ENCODE measurements around the gene FOCAD. TPM values are rescaled to one million over a fixed set of nuclear protein-coding genes. Genes with fewer than 3 reads are reported as not detected.

Gene FOCAD
- total RNA-seq, 2 donors from 2014 or later = 26.3 to 26.8 TPM

DNA sequence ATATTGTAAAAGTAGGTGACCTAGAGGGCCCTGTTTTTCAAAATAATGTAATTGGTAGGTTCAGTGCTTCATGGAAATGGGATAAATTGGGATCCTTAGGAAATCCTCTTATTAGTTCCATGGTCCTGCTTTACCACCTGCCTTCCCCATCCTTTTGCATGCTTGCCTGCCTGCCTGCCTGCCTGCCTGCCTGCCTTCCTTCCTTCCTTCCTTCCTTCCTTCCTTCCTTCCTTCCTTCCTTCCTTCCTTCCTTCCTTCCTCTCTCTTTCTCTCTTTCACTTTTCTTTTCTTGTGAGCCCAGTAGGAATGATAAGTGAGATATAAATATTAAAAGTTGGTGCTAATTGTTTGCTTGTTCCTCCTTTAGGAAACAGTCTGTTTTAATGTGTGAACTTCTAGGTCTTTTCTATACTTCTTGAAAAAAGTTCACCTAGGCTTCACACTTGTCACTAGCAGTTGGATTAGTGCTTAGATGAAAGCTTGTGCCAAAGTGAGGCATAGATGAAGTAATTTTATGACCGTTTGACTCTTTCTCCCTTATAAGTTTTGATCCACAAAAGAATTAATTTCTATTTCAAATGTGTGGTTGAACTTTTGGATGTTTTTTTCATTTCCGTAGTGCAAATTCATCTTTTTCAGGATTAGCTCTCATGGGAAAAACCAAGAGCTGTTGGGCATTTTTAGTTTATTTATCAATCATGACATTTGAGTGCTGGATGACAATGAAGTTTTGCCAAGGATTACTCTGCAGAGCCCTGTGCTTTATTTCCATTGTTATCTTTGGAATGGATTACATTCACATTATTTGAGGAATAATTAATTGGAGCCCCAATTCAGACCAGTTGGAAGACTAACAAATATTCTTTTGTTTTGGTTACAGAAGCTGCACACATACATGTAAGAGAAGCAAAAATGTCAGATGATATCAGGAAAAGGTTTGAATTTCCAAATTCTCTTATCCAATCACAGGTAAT, 30.7 kb downstream of the FOCAD start:
- intact Hi-C loops (cut with DNase I) = no loop called here

DNA sequence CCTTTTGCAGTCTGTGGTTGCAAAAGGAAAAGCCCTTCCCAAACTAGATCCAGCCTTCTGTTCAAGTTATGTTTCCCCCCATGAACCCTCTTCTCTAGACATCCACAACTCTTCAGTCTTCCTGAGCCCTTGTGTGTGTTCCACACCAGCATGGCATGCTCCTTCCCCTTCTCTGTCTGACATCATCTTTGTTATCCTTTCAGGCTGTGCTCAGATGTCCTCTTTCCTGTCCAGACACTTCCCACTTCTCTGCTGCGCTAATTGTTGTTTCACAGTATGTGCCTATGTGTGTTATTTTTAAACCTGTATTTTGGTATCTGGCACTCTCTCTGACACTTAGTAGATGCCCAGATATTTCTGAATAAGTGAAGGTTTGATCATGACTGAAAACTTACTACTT, 38.2 kb downstream of the FOCAD start:
- intact Hi-C loops (cut with DNase I) = no loop called here
- DNase-seq (ENCODE audit: low spot score) = no peak

More for the DNA sequence above, 30.7 kb downstream of the FOCAD start:
- no peak for DNase-seq (ENCODE audit: low spot score)

DNA sequence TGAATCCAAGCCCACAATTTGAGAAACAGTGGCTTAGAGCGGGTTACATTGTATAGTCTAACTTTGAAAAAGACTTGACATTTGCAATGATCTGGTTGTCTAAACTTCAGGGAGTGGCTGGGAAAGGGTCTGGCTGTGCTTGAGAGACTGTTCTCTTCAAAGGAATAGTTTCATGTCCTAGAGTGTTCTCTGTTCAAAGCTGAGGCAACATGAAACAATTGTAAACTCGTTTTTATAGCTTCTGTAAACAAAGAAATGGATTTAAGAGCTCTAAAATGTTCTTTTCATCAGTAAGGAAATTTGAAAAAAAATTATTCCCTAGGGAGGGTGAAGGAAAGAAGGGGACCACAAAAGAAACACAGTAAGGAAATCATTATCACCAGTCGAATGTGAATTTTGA, 41.6 kb downstream of the FOCAD start:
- intact Hi-C loops (cut with DNase I) = no loop called here

DNA sequence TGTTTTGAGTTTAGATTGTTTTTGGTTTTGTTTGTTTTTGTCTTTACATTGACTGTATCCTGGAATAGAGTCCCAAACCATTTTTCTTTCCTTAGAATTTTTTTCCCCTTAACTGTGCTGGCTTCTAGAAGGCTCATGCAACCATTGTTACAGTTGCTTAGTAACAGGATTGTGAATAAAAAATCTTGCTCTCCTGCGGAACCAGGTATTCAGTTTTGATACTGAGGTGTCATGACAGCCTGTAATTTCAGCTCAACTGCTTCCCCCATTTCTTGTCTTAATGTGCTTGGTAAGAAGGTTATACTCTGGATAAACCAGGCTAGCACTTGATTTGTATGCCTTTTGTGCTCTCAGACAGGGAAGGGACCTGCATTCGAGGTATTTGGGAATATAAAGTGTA, 42.1 kb downstream of the FOCAD start:
- intact Hi-C loops (cut with DNase I) = no loop called here
- DNase-seq (ENCODE audit: low spot score) = no peak

More for the DNA sequence above, 41.6 kb downstream of the FOCAD start:
- no peak for DNase-seq (ENCODE audit: low spot score)

DNA sequence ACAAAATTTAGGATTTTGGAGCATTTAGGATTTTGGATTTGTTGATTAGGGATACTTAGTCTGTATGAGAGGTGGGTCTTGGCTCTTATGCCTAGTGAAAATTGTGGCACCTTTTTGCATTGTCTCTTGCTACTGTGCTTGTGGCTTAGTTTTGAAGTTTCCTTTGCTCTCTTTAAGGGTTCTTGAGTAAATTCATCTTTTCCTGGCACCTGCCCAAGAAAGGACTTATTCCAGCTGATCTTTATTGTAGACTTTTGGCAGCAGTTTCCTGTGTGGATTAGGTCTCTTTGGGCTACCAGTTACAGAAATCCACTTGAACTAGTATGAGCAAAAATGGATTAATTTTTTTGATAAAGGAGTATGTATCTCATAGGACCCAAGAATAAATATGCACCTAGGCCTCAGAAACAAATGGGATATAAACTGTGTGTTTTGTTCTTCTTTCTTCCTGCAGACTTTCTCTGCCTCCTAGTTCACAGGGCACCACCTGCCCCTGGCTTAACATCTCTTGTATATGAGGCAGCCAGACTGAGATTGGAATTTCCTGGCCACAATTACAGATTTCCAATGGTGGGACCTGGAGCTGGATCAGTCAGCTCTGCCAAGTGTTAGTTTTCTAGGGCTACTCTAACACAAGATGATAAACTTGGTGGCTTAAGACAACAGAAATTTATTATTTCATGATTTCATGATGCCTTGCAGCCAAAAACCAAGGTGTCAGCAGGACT, 44.6 kb downstream of the FOCAD start:
- no peak for DNase-seq (ENCODE audit: low spot score)
- intact Hi-C loops (cut with DNase I) = no loop called here

DNA sequence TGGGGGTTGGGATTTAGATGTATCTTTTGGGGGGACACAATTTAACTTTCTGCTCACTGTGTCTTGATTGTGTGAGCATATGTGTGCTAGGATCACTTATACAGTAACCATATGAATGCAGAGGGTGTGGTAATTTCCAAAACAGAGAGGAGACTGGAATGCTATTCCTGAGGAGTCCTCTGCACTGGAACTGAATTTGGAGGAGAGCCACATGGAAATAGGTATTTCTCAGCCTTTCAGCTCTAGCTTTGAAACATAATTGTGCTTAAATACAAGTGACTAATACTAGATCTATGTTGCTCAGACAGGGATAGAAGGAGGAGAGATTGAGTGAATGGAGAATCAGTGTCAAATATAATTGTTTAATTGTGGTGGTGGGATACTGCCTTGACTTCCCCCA, 45.5 kb downstream of the FOCAD start:
- DNase-seq (ENCODE audit: low spot score) = no peak
- intact Hi-C loops (cut with DNase I) = no loop called here

DNA sequence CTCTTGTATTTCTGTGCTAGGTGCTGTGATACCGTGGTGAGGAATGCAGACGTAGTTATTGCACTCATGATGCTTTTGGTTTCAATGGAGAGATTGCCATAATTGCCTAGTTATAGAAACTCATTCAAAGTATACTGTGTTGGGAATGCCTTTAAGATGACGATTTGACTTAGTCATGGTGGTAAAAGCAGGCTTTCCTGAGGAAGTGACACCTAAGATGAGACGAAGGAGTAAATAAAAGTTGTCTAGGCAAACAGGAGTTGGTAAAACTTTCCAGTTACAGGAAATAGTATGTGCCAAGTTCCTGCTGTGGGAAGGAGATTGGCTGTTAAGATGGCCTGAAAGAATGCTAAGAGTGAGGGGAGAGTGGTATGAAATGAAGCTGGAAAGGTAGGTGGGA, 48.1 kb downstream of the FOCAD start:
- no peak for DNase-seq (ENCODE audit: low spot score)
- intact Hi-C loops (cut with DNase I) = no loop called here

DNA sequence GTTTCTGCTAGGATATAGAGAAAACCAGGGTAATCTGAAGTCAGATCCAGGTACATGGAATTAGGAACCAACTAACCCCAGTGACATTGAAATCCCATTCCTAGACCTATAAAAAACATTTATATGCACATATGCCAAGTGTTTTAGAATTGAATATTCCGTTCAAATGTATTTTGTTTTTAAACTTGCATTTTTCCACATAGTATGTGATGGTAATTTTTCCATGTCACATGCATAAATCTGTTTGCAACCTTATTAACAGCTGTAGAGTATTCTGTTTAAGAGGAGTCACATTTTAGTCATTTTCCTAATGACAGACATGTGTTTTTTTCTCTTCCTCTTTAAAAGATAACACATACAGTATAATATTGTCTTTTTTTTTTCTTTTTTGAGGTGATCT, 50.2 kb downstream of the FOCAD start:
- DNase-seq (ENCODE audit: low spot score) = no peak
- intact Hi-C loops (cut with DNase I) = no loop called here

DNA sequence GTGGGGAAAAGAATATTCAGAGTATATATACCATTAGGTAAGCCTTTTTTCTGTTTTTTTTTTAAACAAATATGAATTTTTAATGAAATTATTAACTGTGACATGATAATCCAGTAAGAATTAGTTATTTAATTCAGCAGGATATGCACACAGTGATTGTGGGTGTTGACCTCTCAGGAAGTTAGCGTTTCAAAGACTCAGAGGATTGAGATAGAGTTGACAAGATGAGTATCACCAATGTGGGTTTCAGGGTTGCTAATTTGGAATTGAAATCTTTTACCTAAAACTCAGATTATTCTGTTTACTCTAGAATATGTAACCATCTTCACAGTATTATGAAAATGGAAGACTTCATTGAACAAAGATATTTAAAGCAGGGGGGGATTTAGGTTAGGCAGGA, 56.2 kb downstream of the FOCAD start:
- DNase-seq (ENCODE audit: low spot score) = no peak
- intact Hi-C loops (cut with DNase I) = no loop called here

DNA sequence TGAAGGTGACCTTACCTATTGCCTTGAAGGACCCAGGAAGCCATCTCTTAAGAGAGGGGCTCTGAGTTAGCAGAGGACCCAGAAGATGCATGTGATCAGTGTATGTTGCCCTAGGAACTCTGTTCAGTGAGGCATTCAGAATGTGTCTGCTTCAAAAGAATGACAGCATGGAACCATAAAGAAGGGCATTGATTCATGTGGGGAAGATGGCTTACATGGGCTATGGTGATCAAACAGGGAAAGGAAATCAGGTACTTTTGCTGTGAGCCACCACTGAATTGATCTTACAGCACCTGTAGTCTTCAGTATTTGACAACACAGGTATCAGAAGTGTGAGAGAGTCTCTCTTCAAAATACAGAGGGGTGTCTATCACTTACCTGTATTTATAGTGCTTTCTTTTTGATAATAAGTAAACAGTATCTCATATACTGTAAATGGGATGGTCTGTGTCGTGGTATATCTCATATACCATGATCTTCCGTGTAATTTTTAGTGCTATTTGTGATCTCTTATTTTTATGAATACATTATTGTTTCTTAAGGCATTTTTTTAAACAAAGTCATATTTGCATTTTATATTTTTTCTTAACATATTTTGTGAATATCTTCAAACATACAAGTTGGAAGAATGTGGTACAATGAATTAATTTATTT, 57.0 kb downstream of the FOCAD start:
- DNase-seq (ENCODE audit: low spot score) = no peak
- intact Hi-C loops (cut with DNase I) = no loop called here

DNA sequence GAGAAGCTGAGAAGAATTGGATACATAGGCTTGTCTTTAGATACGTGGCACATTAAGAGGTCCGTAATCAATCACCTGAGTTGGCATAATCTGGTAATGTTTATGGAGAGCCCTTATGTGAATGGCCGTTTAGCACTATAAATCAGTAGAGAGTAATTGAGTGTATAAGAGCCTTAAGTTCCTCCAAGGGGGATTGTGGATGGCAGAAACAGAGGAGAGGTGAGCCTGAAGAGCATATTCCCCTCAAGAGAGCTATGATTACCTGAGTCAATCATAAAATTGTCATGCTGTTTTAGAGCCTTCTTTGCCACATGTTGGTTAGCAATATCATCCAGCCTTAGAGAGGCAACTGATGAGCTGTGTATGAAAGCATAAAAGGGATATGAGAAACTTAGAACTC, 58.8 kb downstream of the FOCAD start:
- DNase-seq (ENCODE audit: low spot score) = no peak
- intact Hi-C loops (cut with DNase I) = no loop called here

DNA sequence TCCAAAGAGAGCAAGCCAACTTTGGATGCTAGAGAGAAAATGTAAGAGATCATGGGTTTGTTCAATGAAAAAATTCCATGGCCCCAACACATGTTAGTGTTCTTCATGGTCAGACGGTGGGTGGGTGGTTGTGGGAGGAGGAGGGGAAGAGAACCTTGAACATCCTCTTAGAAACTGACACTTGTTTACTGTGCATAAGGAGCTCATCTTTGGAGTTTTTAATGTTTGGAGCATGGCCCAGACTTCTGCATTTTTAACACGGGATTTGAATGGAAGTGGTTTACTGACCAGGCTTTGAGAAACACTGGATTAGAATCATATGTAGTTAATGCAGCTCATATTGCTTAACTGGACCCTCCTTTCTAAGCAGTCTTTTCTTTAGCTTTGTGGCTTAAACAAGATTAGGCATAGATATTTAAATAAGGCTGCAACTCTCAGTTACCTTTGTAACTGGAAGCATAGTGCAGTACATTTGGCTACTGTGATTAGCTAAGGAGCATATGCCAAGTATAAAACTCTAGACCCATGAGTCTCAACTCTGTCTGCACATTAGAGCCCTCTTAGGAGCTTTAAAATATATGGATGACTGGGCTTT, 60.1 kb downstream of the FOCAD start:
- intact Hi-C loops (cut with DNase I) = no loop called here

DNA sequence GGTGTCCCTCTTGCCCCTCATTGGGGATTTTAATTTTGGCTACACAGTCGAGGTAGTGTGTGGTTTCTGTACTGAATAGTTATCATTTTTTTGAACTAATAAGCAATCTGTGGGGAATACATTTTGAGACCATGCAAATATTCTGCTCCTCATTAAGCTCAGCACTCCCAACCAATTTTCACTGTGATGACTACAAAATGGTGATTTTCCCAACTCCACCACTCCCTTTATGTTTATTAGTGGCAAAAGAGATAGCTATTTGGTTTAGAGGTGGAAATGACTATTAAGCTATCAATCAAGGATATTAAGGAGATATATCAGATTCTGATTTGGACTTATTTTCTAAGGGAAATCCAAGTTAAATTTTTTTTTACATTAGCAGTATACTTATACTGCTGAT, 62.9 kb downstream of the FOCAD start:
- intact Hi-C loops (cut with DNase I) = no loop called here
- DNase-seq (ENCODE audit: low spot score) = no peak

More for the DNA sequence above, 60.1 kb downstream of the FOCAD start:
- no peak for DNase-seq (ENCODE audit: low spot score)

DNA sequence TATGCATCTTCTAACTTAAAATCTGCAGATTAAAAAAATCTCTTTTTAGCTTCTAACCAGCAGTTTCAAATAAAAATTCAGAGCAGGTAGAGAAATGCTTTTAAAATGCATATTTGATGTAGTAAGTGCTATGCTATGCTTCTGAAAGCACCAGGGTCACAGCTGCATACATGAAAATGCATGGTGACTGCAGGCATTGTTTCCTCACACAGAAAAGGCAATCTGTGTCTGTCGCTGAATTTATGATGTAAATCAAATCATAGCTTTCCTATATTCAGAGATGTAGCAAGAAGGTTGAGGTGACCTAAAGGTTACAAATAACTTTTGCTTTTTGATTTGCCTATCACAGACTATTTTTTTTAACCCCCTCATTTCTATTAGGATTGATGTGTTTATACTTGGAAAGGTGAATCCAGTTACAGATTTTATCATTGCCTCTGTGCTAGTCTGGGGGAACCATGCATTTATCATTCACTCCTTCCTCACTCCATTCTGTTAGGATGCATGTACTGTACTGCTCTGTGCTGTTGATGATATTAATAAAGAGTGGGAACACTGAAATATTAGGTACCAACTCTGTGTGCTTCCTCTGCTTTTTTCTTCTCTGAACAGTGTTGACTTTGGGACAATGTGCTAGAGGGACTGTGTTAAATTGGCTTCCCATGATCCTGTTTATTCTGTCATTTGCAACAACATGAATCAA, 65.6 kb downstream of the FOCAD start:
- intact Hi-C loops (cut with DNase I) = no loop called here
- DNase-seq (ENCODE audit: low spot score) = no peak

DNA sequence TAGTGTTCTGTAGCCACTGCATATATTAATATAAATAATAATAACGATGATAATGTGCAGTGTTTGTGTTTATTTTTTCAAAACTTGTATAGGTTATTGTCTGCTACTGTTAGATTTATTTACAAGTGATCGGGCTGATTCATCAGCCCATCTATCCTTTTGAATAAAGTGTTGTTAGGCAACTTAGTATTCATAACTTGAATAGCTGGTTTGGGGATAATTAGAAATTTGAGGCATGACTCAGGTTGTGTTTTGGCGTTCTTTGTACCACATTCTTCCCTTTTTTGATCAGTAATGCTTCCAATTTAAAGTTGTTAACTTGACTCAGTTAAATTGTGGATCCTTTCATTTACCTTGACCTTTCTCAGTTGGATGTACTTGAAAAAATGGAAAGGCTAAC, 69.7 kb downstream of the FOCAD start:
- intact Hi-C loops (cut with DNase I) = no loop called here
- no peak for DNase-seq (ENCODE audit: low spot score)

DNA sequence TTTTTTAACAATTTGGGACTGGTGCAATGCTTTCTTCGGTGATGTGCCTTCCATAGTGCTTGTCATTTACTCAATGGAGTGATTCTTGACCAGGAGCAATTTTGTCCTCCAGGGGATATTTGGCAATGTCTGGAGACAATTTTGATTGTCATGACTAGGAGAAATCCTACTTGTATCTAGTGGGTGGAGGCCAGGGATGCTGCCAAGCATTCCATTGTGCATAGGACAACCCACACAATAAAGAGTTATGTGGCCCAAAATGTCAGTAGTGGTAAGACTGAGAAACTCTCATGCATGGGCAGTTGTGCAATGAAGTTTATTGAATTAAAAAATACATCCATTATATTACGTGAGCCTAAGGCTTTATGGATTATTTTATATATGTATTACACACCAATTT, 70.5 kb downstream of the FOCAD start:
- intact Hi-C loops (cut with DNase I) = no loop called here
- no peak for DNase-seq (ENCODE audit: low spot score)

DNA sequence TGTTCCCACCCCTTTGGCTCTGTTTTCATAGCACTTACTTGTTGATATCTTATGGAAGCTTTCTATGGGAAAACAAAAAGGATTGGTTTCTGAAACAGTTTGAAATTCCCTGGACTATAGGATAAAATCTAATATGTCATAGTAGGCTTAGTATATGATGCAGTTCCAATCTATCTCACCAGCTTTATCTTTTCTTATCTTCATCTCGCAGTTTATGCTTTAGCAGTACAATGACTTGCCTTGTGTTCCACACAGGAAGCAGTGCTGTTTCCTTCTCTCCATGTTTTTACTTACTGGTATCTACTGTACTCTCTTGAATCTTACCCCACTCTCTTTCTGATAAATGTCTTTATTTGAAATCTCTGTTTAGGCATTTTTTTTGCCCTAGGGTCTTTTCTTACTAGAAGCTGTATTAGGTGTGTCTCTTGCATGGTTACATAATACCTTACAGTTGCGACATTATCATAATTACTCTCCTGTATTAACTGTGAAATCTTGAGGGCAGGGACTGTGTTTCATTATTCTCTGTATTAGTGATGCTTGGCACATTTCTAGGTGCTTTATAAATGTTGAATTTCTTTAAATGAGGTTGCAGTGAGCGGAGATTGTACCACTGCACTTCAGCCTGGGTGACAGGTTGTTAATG, 76.3 kb downstream of the FOCAD start:
- intact Hi-C loops (cut with DNase I) = no loop called here
- no peak for DNase-seq (ENCODE audit: low spot score)

DNA sequence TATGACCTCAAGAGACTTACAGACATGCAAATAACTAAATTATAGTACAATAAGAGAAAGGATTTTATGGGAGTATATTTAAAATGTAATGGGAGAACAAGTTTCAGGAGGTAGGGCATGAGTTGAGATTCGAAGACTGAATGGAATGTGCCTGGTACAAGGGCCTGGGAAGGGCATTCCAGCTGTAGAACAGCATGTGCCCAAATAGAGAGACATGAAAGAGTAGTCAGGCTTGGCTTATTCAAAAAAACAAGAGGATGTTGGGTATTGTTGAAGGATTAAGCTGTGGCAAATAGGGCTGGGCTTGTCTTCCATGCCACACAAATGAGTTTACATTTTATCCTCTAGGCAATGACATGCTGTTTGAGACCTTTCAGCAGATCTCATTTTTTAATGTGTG, 86.9 kb downstream of the FOCAD start:
- no peak for DNase-seq (ENCODE audit: low spot score)
- intact Hi-C loops (cut with DNase I) = no loop called here

DNA sequence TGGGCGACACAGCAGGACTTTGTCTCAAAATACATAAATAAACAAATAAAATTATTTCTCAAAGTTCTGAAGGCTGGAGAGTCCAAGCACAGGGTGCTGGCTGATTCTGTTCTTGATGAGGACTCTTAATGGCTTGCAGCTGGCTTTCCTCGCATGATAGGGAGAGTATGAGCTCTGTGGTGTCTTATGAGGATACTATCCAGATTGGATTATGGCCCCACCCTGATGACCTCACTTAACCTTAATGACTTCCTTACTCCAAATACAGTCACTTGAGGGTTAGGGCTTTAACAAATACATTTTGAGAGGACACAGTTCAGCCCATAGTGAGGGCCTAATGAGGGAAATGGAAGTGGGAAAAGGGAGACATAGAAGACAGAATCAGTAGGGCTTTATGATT, 87.7 kb downstream of the FOCAD start:
- intact Hi-C loops (cut with DNase I) = no loop called here
- DNase-seq (ENCODE audit: low spot score) = no peak
